ENCODE results near the gene PRH2. TPM values are rescaled to one million over a fixed set of nuclear protein-coding genes. Genes with fewer than 3 reads are reported as not detected.

PRH2 gene
- total RNA-seq, 4 donors from 2014 or later = 0.68 to 7.0 TPM; not detected in 2

- 83% methylated on average over 8 of the region's 8 CpGs for WGBS, 2 donors
- no peak for TF ChIP-seq POLR2A (IDR thresholded peaks at IDR 0.05)
- no peak for TF ChIP-seq CTCF (IDR thresholded peaks at IDR 0.05)
Observed at GRCh38 chr12:10910380-10910779, 18.7 kb upstream of the PRH2 start.

GRCh38 chr12:10919809-10920208 is 9.2 kb upstream of the PRH2 start:
- no peak overlapping the region for H3K27ac ChIP-seq
- no peaks in the 10 kb centered on the region for H3K27me3 ChIP-seq
- intact Hi-C loops (cut with DNase I) = no loop called here
- no peak overlapping the region for H3K4me3 ChIP-seq
- no peaks in the 10 kb centered on the region for H3K36me3 ChIP-seq
- TF ChIP-seq CTCF (IDR thresholded peaks at IDR 0.05) (no peak), POLR2A (IDR thresholded peaks at IDR 0.05) (no peak)
- 95 to 100% methylated on average over 1 of the region's 1 CpG for WGBS, 2 donors
- H3K4me1 ChIP-seq = no peaks in the 10 kb centered on the region
- no peaks in the 10 kb centered on the region for H3K9me3 ChIP-seq
- no peak for DNase-seq

More at GRCh38 chr12:10910380-10910779, 18.7 kb upstream of the PRH2 start:
- H3K27ac ChIP-seq = no peak overlapping the region
- no peak overlapping the region for H3K4me3 ChIP-seq
- H3K27me3 ChIP-seq = no peaks in the 10 kb centered on the region
- peaks cover 0 to 3% (median 0%) of the 10 kb centered on the region in 3 donors for H3K9me3 ChIP-seq
- H3K4me1 ChIP-seq = no peaks in the 10 kb centered on the region
- DNase-seq = no peak
- H3K36me3 ChIP-seq = no peaks in the 10 kb centered on the region
- intact Hi-C loops (cut with DNase I) = no loop called here

- Histone ChIP-seq H3K36me3 (no peaks in the 10 kb centered on the region), H3K27me3 (no peaks in the 10 kb centered on the region), H3K4me1 (no peaks in the 10 kb centered on the region), H3K9me3 (no peaks in the 10 kb centered on the region), H3K27ac (no peak overlapping the region), H3K4me3 (no peak overlapping the region)
- no peak for TF ChIP-seq CTCF (IDR thresholded peaks at IDR 0.05)
- TF ChIP-seq POLR2A (IDR thresholded peaks at IDR 0.05) = no peak
- 83 to 92% methylated on average over 5 of the region's 5 CpGs for WGBS, 2 donors
- no peak for DNase-seq
- intact Hi-C loops (cut with DNase I) = no loop called here
Observed at GRCh38 chr12:10926269-10926668, 2.8 kb upstream of the PRH2 start.

GRCh38 chr12:10936506-10936905 is 7.5 kb downstream of the PRH2 start:
- intact Hi-C loops (cut with DNase I) = no loop called here
- Histone ChIP-seq H3K27ac (no peak overlapping the region), H3K4me1 (no peaks in the 10 kb centered on the region), H3K27me3 (no peaks in the 10 kb centered on the region), H3K9me3 (no peaks in the 10 kb centered on the region), H3K4me3 (no peak overlapping the region), H3K36me3 (no peaks in the 10 kb centered on the region)
- TF ChIP-seq CTCF (IDR thresholded peaks at IDR 0.05) (no peak), POLR2A (IDR thresholded peaks at IDR 0.05) (no peak)
- 80 to 89% methylated on average over 1 of the region's 1 CpG for WGBS, 2 donors
- DNase-seq = no peak

GRCh38 chr12:10939163-10939562 is 10.1 kb downstream of the PRH2 start, which contains the start of gene TAS2R14:
TSS of gene TAS2R14 (minus strand) at chr12:10939263. CDS start at chr12:10939207, 56 bp downstream.
- H3K9me3 ChIP-seq = peaks cover 0 to 4% (median 0%) of the 10 kb centered on the region in 3 donors
- 56 to 67% methylated on average over 1 of the region's 1 CpG for WGBS, 2 donors
- no peak within 1 kb of the TSS for H3K4me3 ChIP-seq
- no peaks in the 10 kb centered on the region for H3K36me3 ChIP-seq
- TF ChIP-seq CTCF (IDR thresholded peaks at IDR 0.05) (no peak), POLR2A (IDR thresholded peaks at IDR 0.05) (no peak)
- no peak within 1 kb of the TSS for H3K27ac ChIP-seq
- peaks cover 0 to 3% (median 0%) of the 10 kb centered on the region in 3 donors for H3K4me1 ChIP-seq
- intact Hi-C loops (cut with DNase I) = no loop called here
- DNase-seq = no peak
- no peaks in the 10 kb centered on the region for H3K27me3 ChIP-seq
